K562 (cell line): ENCODE data around the gene RAB43.

Experiments used
- CBX1 ChIP-seq: sonication (generic); IDR thresholded peaks from 2 replicates; pipeline ENCODE4 v1.6.1; 2016; ENCODE audit warnings: antibody characterized with exemption, low read depth, mild to moderate bottlenecking
- CTCF ChIP-seq, 3 experiments: IDR thresholded peaks in 2 of 3; conservative IDR thresholded peaks in 1 of 3; 2 replicates each; pipeline ENCODE4 v1.5.1; 2011 to 2012; ENCODE audit warnings: low read length in 3 of 3, mild to moderate bottlenecking in 3 of 3, control low read depth in 2 of 3, improper control_type of control experiment in 1 of 3, inconsistent platforms in 1 of 3, low read depth in 1 of 3, mixed read lengths in 1 of 3, moderate library complexity in 1 of 3; ENCODE audit not compliant: insufficient read depth in 2 of 3
- SREBF1 ChIP-seq: fragments of 150-350 bp; IDR thresholded peaks from 2 replicates; pipeline ENCODE4 v1.6.1; 2014; ENCODE audit warnings: antibody characterized with exemption, low read depth, low read length, borderline replicate concordance
- YBX1 ChIP-seq: fragments of 450-650 bp; IDR thresholded peaks from 2 replicates; pipeline ENCODE4 v1.7.1; 2016; ENCODE audit warnings: mild to moderate bottlenecking
- ZBTB34 ChIP-seq: fragments of 250-450 bp; sonication (Bioruptor Pico); IDR thresholded peaks from 2 replicates; pipeline ENCODE4 v1.8.0; 2021; ENCODE audit warnings: mild to moderate bottlenecking, moderate library complexity
- ZNF239 ChIP-seq: fragments of 250-450 bp; sonication (Bioruptor Pico); IDR thresholded peaks from 2 replicates; pipeline ENCODE4 v1.4.0; 2020; ENCODE audit warnings: mild to moderate bottlenecking
- TF ChIP-seq, protein P1 (sequence below): fragments of 450-650 bp; IDR thresholded peaks from 2 replicates; pipeline ENCODE4 v1.6.1; 2017; ENCODE audit warnings: antibody characterized with exemption
- TF ChIP-seq, protein P2 (sequence below), 2 experiments: fragments of 450-650 bp; IDR thresholded peaks; 2 replicates each; pipeline ENCODE4 v1.6.1; 2018; ENCODE audit warnings: mild to moderate bottlenecking in 2 of 2, low read depth in 1 of 2; ENCODE audit not compliant: partially characterized antibody in 2 of 2

DNA sequence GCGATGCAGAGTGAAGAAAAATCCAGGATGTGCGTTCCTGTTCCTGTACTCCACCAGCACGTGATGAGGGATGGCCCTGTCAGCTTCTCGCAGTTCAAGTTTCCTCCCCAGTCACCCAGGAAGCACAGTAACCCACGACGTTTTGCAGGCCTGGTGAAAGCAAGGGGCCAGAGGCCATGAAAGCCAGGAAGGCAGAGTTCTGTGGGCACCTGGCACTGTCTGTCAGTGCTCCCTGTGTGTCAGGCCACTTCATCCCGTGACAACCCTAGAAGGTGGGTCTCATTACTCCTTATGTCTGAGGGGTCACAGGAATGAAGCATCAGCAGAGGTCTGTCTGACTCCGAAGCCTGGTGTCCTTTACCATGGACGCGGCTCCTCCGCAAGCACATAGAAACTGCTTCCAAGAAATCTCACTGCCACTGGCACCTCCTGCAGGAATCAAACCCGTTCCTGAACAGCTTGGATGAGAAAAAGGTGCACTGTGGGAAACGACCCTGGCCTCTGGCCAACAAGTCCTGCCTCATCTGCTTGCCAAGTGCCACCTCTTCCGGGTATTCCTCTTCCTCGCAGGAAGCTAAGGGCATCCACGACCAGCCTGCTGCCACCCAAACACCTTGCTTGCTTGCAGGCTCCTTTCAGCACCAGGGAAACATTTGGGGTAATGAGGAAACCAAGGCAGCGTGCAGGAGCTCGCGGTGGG lies 14.6 kb downstream of the RAB43 start:
- TF ChIP-seq, protein P1, sequence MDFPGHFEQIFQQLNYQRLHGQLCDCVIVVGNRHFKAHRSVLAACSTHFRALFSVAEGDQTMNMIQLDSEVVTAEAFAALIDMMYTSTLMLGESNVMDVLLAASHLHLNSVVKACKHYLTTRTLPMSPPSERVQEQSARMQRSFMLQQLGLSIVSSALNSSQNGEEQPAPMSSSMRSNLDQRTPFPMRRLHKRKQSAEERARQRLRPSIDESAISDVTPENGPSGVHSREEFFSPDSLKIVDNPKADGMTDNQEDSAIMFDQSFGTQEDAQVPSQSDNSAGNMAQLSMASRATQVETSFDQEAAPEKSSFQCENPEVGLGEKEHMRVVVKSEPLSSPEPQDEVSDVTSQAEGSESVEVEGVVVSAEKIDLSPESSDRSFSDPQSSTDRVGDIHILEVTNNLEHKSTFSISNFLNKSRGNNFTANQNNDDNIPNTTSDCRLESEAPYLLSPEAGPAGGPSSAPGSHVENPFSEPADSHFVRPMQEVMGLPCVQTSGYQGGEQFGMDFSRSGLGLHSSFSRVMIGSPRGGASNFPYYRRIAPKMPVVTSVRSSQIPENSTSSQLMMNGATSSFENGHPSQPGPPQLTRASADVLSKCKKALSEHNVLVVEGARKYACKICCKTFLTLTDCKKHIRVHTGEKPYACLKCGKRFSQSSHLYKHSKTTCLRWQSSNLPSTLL: no peak
- TF ChIP-seq SREBF1 (no peak), YBX1 (no peak), ZNF239 (no peak), CBX1 (no peak), CTCF (IDR thresholded peaks at IDR 0.05 in 2 of 3, conservative IDR thresholded peaks at IDR 0.05 in 1 of 3; ENCODE audit: insufficient read depth in 2 of 3, low read depth in 1 of 3, low read length in 3 of 3) (no peak), ZBTB34 (CRISPR knock-in tag) (no peak)
- TF ChIP-seq, protein P2, sequence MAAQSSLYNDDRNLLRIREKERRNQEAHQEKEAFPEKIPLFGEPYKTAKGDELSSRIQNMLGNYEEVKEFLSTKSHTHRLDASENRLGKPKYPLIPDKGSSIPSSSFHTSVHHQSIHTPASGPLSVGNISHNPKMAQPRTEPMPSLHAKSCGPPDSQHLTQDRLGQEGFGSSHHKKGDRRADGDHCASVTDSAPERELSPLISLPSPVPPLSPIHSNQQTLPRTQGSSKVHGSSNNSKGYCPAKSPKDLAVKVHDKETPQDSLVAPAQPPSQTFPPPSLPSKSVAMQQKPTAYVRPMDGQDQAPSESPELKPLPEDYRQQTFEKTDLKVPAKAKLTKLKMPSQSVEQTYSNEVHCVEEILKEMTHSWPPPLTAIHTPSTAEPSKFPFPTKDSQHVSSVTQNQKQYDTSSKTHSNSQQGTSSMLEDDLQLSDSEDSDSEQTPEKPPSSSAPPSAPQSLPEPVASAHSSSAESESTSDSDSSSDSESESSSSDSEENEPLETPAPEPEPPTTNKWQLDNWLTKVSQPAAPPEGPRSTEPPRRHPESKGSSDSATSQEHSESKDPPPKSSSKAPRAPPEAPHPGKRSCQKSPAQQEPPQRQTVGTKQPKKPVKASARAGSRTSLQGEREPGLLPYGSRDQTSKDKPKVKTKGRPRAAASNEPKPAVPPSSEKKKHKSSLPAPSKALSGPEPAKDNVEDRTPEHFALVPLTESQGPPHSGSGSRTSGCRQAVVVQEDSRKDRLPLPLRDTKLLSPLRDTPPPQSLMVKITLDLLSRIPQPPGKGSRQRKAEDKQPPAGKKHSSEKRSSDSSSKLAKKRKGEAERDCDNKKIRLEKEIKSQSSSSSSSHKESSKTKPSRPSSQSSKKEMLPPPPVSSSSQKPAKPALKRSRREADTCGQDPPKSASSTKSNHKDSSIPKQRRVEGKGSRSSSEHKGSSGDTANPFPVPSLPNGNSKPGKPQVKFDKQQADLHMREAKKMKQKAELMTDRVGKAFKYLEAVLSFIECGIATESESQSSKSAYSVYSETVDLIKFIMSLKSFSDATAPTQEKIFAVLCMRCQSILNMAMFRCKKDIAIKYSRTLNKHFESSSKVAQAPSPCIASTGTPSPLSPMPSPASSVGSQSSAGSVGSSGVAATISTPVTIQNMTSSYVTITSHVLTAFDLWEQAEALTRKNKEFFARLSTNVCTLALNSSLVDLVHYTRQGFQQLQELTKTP (IDR thresholded peaks at IDR 0.05; ENCODE audit: low read depth in 1 of 2, partially characterized antibody in 2 of 2): no peak
